B cell (primary cell): Measurements from ENCODE around the gene TMPRSS7. TPM values are rescaled to one million over a fixed set of nuclear protein-coding genes. Genes with fewer than 3 reads are reported as not detected.

Experiments used
- ATAC-seq: fragments of 200-7000 bp; cut with Tn5 transposase; one replicate; pipeline ENCODE4 v1.10.0; 2021; ENCODE audit warnings: low read depth, mild to moderate bottlenecking, moderate number of reproducible peaks, moderate library complexity
- CTCF ChIA-PET: fragments of 350-600 bp; sonication (Branson Sonifier 250); formaldehyde crosslinking; loops from one replicate; lab custom pipeline; 2021; ENCODE audit warnings: antibody characterized with exemption, inconsistent platforms; lab: Charles Lee
- POLR2A ChIA-PET: fragments of 350-600 bp; sonication (Branson Sonifier 250); formaldehyde crosslinking; loops from one replicate; lab custom pipeline; 2021; ENCODE audit warnings: antibody characterized with exemption; lab: Charles Lee
- DNase-seq: peaks from one replicate; pipeline ENCODE4 v3.0.0; 2013
- H2AFZ ChIP-seq: 2 replicates; pipeline ENCODE4 v1.6.1; 2012; ENCODE audit warnings: mild to moderate bottlenecking, low read depth, low read length; ENCODE audit not compliant: insufficient read depth, poor library complexity, severe bottlenecking
- H3K27ac ChIP-seq, 2 donors: 1 replicate in 1 of 2; 2 replicates in 1 of 2; pipeline ENCODE4 v1.5.1; 2012 to 2013; ENCODE audit warnings: low read length in 2 of 2, mild to moderate bottlenecking in 2 of 2, moderate library complexity in 1 of 2
- H3K27me3 ChIP-seq, 4 experiments: fragments of 200-600 bp in 1 of 4; sonication (generic) in 1 of 4; replicated peaks in 1 of 4; 1 replicate in 2 of 4; 2 replicates in 2 of 4; pipeline versions ENCODE4 v1.6.1 to v1.7.0; 2013 to 2016; ENCODE audit warnings: low read length in 3 of 4, mild to moderate bottlenecking in 2 of 4, mixed read lengths in 1 of 4, moderate library complexity in 1 of 4; ENCODE audit not compliant: insufficient read depth in 4 of 4, control insufficient read depth in 3 of 4; ENCODE audit errors: control extremely low read depth in 1 of 4
- H3K36me3 ChIP-seq, 2 experiments: replicated peaks in 1 of 2; 1 replicate in 1 of 2; 2 replicates in 1 of 2; pipeline versions ENCODE4 v1.6.1 to v1.7.1; 2013; ENCODE audit warnings: low read length in 1 of 2; ENCODE audit not compliant: insufficient read depth in 2 of 2, control insufficient read depth in 1 of 2; ENCODE audit errors: control extremely low read depth in 1 of 2, extremely low read depth in 1 of 2
- H3K4me1 ChIP-seq, 2 donors: fragments of 200-600 bp in 1 of 2; sonication (generic) in 1 of 2; 1 replicate in 1 of 2; 2 replicates in 1 of 2; pipeline versions ENCODE4 v1.5.1 to v1.6.1; 2013 to 2017; ENCODE audit warnings: low read length in 2 of 2; ENCODE audit not compliant: control insufficient read depth in 2 of 2, insufficient read depth in 2 of 2
- H3K4me2 ChIP-seq: replicated peaks from 2 replicates; pipeline ENCODE3; 2012; ENCODE audit warnings: mild to moderate bottlenecking, low read depth, low read length; ENCODE audit not compliant: poor library complexity, severe bottlenecking
- H3K4me3 ChIP-seq, 5 experiments: fragments of 200-600 bp in 1 of 5; sonication (generic) in 1 of 5; 1 replicate in 3 of 5; 2 replicates in 2 of 5; pipeline versions ENCODE4 v1.5.1 to v1.7.0; 2011 to 2016; ENCODE audit warnings: low read length in 4 of 5, mild to moderate bottlenecking in 4 of 5, low read depth in 2 of 5, control low read depth in 1 of 5, moderate library complexity in 1 of 5; ENCODE audit not compliant: insufficient read depth in 1 of 5; ENCODE audit errors: control extremely low read depth in 1 of 5, extremely low read depth in 1 of 5
- H3K79me2 ChIP-seq: fragments of 200-600 bp; sonication (generic); one replicate; pipeline ENCODE4 v1.6.0; 2016; ENCODE audit warnings: low read length; ENCODE audit not compliant: control insufficient read depth, insufficient read depth
- H3K9ac ChIP-seq: fragments of 200-600 bp; sonication (generic); 2 replicates; pipeline ENCODE4 v1.6.1; 2017; ENCODE audit warnings: mild to moderate bottlenecking, low read length, moderate library complexity
- H3K9me3 ChIP-seq, 3 donors: one replicate each; pipeline versions ENCODE4 v1.6.1 to v1.7.1; 2013; ENCODE audit warnings: low read length in 2 of 3; ENCODE audit not compliant: control insufficient read depth in 2 of 3, insufficient read depth in 1 of 3; ENCODE audit errors: control extremely low read depth in 1 of 3
- H4K20me1 ChIP-seq: 2 replicates; pipeline ENCODE4 v1.6.0; 2012; ENCODE audit warnings: mild to moderate bottlenecking, low read length; ENCODE audit not compliant: insufficient read depth, control insufficient read depth, poor library complexity, severe bottlenecking
- H3K27ac Mint-ChIP-seq: one replicate; pipeline ENCODE4 v1.8.0; 2021; ENCODE audit warnings: mixed read lengths
- H3K27me3 Mint-ChIP-seq: one replicate; pipeline ENCODE4 v1.8.0; 2021; ENCODE audit warnings: mixed read lengths
- H3K4me1 Mint-ChIP-seq: one replicate; pipeline ENCODE4 v1.8.0; 2021; ENCODE audit warnings: mixed read lengths
- H3K4me3 Mint-ChIP-seq: one replicate; pipeline ENCODE4 v1.8.0; 2021; ENCODE audit warnings: mixed read lengths
- H3K9me3 Mint-ChIP-seq: one replicate; pipeline ENCODE4 v1.8.0; 2022; ENCODE audit warnings: mixed read lengths; ENCODE audit not compliant: insufficient read depth
- EZH2 ChIP-seq: IDR thresholded peaks from 2 replicates; pipeline ENCODE4 v1.6.1; 2012; ENCODE audit warnings: borderline replicate concordance, low read depth, mild to moderate bottlenecking, moderate library complexity, low read length; ENCODE audit not compliant: insufficient read depth, poor library complexity, severe bottlenecking
- WGBS: methylation state at CpG from one replicate; pipeline ENCODE4 v1.1.5; 2013; ENCODE audit warnings: missing lambda C conversion rate; ENCODE audit not compliant: insufficient coverage; 5-methylcytosine and 5-hydroxymethylcytosine counted together
- intact Hi-C: fragments of 100-400 bp; cut with micrococcal nuclease; formaldehyde crosslinking; loops from one replicate; pipeline ENCODE4 v1.10.0; 2022
- polyA plus RNA-seq: library from polyadenylated mRNA; depleted of rRNA; stranded (reverse); fragments of >200 nt; gene quantifications from 2 replicates; pipeline ENCODE4 v1.2.3, GENCODE V29; 2012
- total RNA-seq, 2 donors: library from RNA; stranded (reverse); fragments of 120-200 nt in 1 of 2; gene quantifications; 1 replicate in 1 of 2; 2 replicates in 1 of 2; pipeline versions ENCODE4 v1.2.3 to v1.2.4, GENCODE V29; 2013 to 2022
- TF ChIP-seq, protein P1 (sequence below): fragments of 200-600 bp; IDR thresholded peaks from one replicate; pipeline ENCODE4 v1.8.0; 2022; ENCODE audit warnings: antibody characterized with exemption, mild to moderate bottlenecking

Gene TMPRSS7
- total and polyA plus RNA-seq, 2 donors (not counting 1 experiment from before 2014, with no cell fraction given): not detected

- Histone ChIP-seq H3K27ac (no peak overlapping the region), H3K9me3 (no peaks in the 10 kb centered on the region), H3K79me2 (no peaks in the 10 kb centered on the region), H3K4me2 (no peak overlapping the region), H3K27me3 (no peaks in the 10 kb centered on the region), H3K4me1 (peaks cover 8 to 11% of the 10 kb centered on the region in 2 donors), H3K4me3 (no peak overlapping the region), H4K20me1 (no peaks in the 10 kb centered on the region), H2AFZ (no peak overlapping the region), H3K9ac (no peak overlapping the region), H3K36me3 (no peaks in the 10 kb centered on the region)
- H3K27ac Mint-ChIP-seq: no peak overlapping the region
- ChIA-PET CTCF (interaction anchor here (0.8 to 5.2 kb wide), 14 partner anchors 8 to 374 kb away, joined by 3 to 31 read pairs (median 4); partner anchors contain the start of gene TAGLN3), POLR2A (no interaction called here)
- peaks cover 6% of the 10 kb centered on the region for H3K27me3 Mint-ChIP-seq
- ATAC-seq (no peak), DNase-seq (no peak)
- H3K4me3 Mint-ChIP-seq: no peak overlapping the region
- H3K4me1 Mint-ChIP-seq: peaks cover 5% of the 10 kb centered on the region
- WGBS: 80% methylated on average over 2 of the region's 6 CpGs
- no peak for TF ChIP-seq EZH2
- TF ChIP-seq, protein P1, sequence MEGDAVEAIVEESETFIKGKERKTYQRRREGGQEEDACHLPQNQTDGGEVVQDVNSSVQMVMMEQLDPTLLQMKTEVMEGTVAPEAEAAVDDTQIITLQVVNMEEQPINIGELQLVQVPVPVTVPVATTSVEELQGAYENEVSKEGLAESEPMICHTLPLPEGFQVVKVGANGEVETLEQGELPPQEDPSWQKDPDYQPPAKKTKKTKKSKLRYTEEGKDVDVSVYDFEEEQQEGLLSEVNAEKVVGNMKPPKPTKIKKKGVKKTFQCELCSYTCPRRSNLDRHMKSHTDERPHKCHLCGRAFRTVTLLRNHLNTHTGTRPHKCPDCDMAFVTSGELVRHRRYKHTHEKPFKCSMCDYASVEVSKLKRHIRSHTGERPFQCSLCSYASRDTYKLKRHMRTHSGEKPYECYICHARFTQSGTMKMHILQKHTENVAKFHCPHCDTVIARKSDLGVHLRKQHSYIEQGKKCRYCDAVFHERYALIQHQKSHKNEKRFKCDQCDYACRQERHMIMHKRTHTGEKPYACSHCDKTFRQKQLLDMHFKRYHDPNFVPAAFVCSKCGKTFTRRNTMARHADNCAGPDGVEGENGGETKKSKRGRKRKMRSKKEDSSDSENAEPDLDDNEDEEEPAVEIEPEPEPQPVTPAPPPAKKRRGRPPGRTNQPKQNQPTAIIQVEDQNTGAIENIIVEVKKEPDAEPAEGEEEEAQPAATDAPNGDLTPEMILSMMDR: no peak
- H3K9me3 Mint-ChIP-seq: no peaks in the 10 kb centered on the region
- intact Hi-C loops: loop anchor here (1.0 to 2.0 kb wide), 3 partner anchors 54 to 374 kb away; no protein-coding TSS in a partner anchor
Measured at GRCh38 chr3:112042842-112043280, 8.3 kb downstream of the TMPRSS7 start.

DNA sequence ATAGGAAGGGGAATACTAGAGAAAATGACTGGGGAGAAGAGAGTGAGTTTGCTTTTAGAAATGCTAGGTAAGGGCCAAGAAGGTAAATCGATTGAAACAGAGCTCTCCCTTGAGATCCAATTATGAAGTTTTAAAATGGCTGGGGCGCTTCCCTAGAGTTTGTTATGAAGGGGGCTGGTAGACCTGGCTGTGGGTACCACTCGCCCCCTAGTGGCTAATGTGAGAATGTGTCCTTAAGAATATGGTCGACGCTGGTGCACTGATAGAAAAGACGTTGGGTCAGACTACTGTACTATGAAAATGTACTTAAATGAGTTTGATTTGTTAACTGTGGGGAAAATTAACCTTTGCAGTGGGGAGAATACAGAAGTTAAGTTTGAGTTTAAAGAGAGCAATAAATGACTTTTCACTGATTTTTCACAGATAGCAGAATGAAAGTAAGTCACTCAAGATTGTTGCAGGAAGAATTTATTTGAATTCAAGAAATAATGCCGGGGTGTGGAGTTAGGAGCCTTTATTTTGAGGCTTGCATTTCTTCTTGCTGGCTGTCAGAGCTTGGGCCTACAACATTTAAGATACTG lies 9.2 kb downstream of the TMPRSS7 start:
- ChIA-PET POLR2A (no interaction called here), CTCF (interaction anchor here (0.7 to 5.2 kb wide), 15 partner anchors 9 to 1011 kb away, joined by 3 to 31 read pairs (median 5); partner anchors contain the start of gene TAGLN3)
- no peak overlapping the region for H3K4me3 ChIP-seq
- TF ChIP-seq EZH2: no peak
- TF ChIP-seq, protein P1: peak; percentile 93
- no peaks in the 10 kb centered on the region for H3K36me3 ChIP-seq
- H3K9me3 ChIP-seq: no peaks in the 10 kb centered on the region
- Mint-ChIP-seq H3K27me3 (peaks cover 9% of the 10 kb centered on the region), H3K27ac (no peak overlapping the region), H3K4me3 (no peak overlapping the region), H3K9me3 (no peaks in the 10 kb centered on the region), H3K4me1 (peaks cover 4% of the 10 kb centered on the region)
- H3K27me3 ChIP-seq: no peaks in the 10 kb centered on the region
- peaks cover 7 to 8% of the 10 kb centered on the region in 2 donors for H3K4me1 ChIP-seq
- no peaks in the 10 kb centered on the region for H4K20me1 ChIP-seq
- H2AFZ ChIP-seq: peak overlapping the region; percentile 58
- no peaks in the 10 kb centered on the region for H3K79me2 ChIP-seq
- intact Hi-C loops: loop anchor here (1.0 to 2.0 kb wide), 3 partner anchors 54 to 375 kb away; no protein-coding TSS in a partner anchor
- ATAC-seq (peak; percentile 92), DNase-seq (peak; percentile 76)
- no peak overlapping the region for H3K27ac ChIP-seq
- peak overlapping the region; percentile 59 for H3K4me2 ChIP-seq
- H3K9ac ChIP-seq: no peak overlapping the region
- 0% methylated on average over 6 of the region's 7 CpGs for WGBS
